Measurements from ENCODE around the gene TAF11L9. TPM values are rescaled to one million over a fixed set of nuclear protein-coding genes. Genes with fewer than 3 reads are reported as not detected.

TAF11L9 gene
- total and polyA plus RNA-seq, 2 of the 8 experiments (the other 6 are each of a cell fraction or from before 2014, with no cell fraction given): not detected

Small RNA genes within 50 kb of the gene (small RNA-seq; reads per million reads assigned to genes)
- not detected for gene AC233724.3 (ENCODE audit: insufficient read depth)
- gene AC233724.4 (ENCODE audit: insufficient read depth): not detected
- gene AC233724.6 (ENCODE audit: insufficient read depth): not detected
- gene AC233724.7 (ENCODE audit: insufficient read depth): not detected

Other genes starting within 250 kb of the TAF11L9 start
- gene TAF11L2, start 96.2 kb downstream of the TAF11L9 start, total RNA-seq (2021; fragmentation: NEBNext Ultra II Directional; extraction: Animal tissue kit (Norgen Biotek cat#: 25700)): not detected in 2 replicates
- gene TAF11L2, start 96.2 kb downstream of the TAF11L9 start, polyA plus RNA-seq (2011; rRNA removed): not detected in 2 replicates
- gene TAF11L3, start 76.0 kb downstream of the TAF11L9 start, total RNA-seq (2021; fragmentation: NEBNext Ultra II Directional; extraction: Animal tissue kit (Norgen Biotek cat#: 25700)): not detected in 2 replicates
- gene TAF11L3, start 76.0 kb downstream of the TAF11L9 start, polyA plus RNA-seq (2011; rRNA removed): not detected in 2 replicates
- gene TAF11L4, start 72.6 kb downstream of the TAF11L9 start, total RNA-seq (2021; fragmentation: NEBNext Ultra II Directional; extraction: Animal tissue kit (Norgen Biotek cat#: 25700)): not detected in 2 replicates
- not detected in 2 replicates for gene TAF11L4, start 72.6 kb downstream of the TAF11L9 start, polyA plus RNA-seq (2011; rRNA removed)
- not detected in 2 replicates for gene TAF11L5, start 69.2 kb downstream of the TAF11L9 start, total RNA-seq (2021; fragmentation: NEBNext Ultra II Directional; extraction: Animal tissue kit (Norgen Biotek cat#: 25700))
- gene TAF11L5, start 69.2 kb downstream of the TAF11L9 start, polyA plus RNA-seq (2011; rRNA removed): not detected in 2 replicates
- not detected in 2 replicates for gene TAF11L6, start 65.7 kb downstream of the TAF11L9 start, total RNA-seq (2021; fragmentation: NEBNext Ultra II Directional; extraction: Animal tissue kit (Norgen Biotek cat#: 25700))
- not detected in 2 replicates for gene TAF11L6, start 65.7 kb downstream of the TAF11L9 start, polyA plus RNA-seq (2011; rRNA removed)
- not detected in 2 replicates for gene TAF11L7, start 8.6 kb downstream of the TAF11L9 start, total RNA-seq (2021; fragmentation: NEBNext Ultra II Directional; extraction: Animal tissue kit (Norgen Biotek cat#: 25700))
- gene TAF11L7, start 8.6 kb downstream of the TAF11L9 start, polyA plus RNA-seq (2011; rRNA removed): not detected in 2 replicates
- not detected in 2 replicates for gene TAF11L8, start 3.4 kb downstream of the TAF11L9 start, total RNA-seq (2021; fragmentation: NEBNext Ultra II Directional; extraction: Animal tissue kit (Norgen Biotek cat#: 25700))
- gene TAF11L8, start 3.4 kb downstream of the TAF11L9 start, polyA plus RNA-seq (2011; rRNA removed): not detected in 2 replicates
- not detected in 2 replicates for gene TAF11L10, start 3.4 kb upstream of the TAF11L9 start, total RNA-seq (2021; fragmentation: NEBNext Ultra II Directional; extraction: Animal tissue kit (Norgen Biotek cat#: 25700))
- not detected in 2 replicates for gene TAF11L10, start 3.4 kb upstream of the TAF11L9 start, polyA plus RNA-seq (2011; rRNA removed)
- gene TAF11L11, start 9.8 kb upstream of the TAF11L9 start, total RNA-seq (2021; fragmentation: NEBNext Ultra II Directional; extraction: Animal tissue kit (Norgen Biotek cat#: 25700)): not detected in 2 replicates
- gene TAF11L11, start 9.8 kb upstream of the TAF11L9 start, polyA plus RNA-seq (2011; rRNA removed): not detected in 2 replicates
- gene TAF11L12, start 16.0 kb upstream of the TAF11L9 start, total RNA-seq (2021; fragmentation: NEBNext Ultra II Directional; extraction: Animal tissue kit (Norgen Biotek cat#: 25700)): not detected in 2 replicates
- not detected in 2 replicates for gene TAF11L12, start 16.0 kb upstream of the TAF11L9 start, polyA plus RNA-seq (2011; rRNA removed)
- gene TAF11L13, start 37.7 kb upstream of the TAF11L9 start, total RNA-seq (2021; fragmentation: NEBNext Ultra II Directional; extraction: Animal tissue kit (Norgen Biotek cat#: 25700)): not detected in 2 replicates
- gene TAF11L13, start 37.7 kb upstream of the TAF11L9 start, polyA plus RNA-seq (2011; rRNA removed): not detected in 2 replicates
- not detected in 2 replicates for gene TAF11L14, start 40.1 kb upstream of the TAF11L9 start, total RNA-seq (2021; fragmentation: NEBNext Ultra II Directional; extraction: Animal tissue kit (Norgen Biotek cat#: 25700))
- not detected in 2 replicates for gene TAF11L14, start 40.1 kb upstream of the TAF11L9 start, polyA plus RNA-seq (2011; rRNA removed)

Data from H1 (cell line).